Activated T-cell treated with anti-CD3 and anti-CD28 coated beads for 4 hours (primary cell): ENCODE data around the gene DCAF12.

Experiments used
- DNase-seq: peaks from one replicate; pipeline ENCODE4 v3.0.0-alpha.2; 2020

Gene DCAF12

DNA sequence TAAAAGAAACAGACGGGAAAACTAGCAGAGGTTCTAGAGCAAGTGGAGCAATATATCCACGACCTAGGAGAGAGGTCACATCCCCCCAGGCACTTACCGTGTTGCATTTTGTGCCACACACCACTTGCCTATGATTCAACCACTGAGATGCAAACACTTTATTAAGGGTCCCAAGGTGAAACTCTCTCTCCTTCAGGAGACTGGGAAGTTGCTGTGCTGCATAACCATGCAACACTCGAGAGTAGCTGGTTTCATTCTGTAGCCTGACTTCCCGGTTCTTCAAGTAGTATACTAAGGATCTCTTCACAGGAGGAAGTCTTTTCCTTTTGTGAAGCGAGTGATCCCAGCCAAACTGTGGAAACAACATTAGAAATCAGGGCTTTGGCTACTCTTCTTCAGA is 1.6 kb downstream of the DCAF12 start:
- no peak for DNase-seq

- DNase-seq: no peak
These were observed 2.4 kb downstream of the DCAF12 start for GRCh38 chr9:34124099-34124498.

- no peak for DNase-seq
These were observed 2.8 kb downstream of the DCAF12 start for GRCh38 chr9:34123682-34124081.

DNA sequence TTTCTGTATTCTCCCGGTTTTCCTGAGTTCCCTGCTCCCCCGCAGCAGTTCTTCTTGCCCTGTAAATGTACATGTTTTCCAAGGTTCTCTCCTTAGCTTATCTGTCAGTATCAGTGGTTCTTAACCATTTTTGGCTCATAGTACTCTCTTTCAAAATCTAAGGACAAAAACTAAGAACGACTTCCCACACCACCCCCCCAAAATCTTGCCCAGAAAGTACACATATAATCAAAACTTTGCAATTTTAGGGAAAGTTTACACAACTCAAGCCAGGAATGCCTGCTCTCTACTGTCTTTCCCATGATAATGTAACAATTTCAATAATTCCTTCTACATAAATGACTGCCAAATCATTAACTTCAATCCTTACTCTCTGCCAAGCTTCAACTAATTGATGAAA is 4.5 kb downstream of the DCAF12 start:
- DNase-seq: no peak

DNA sequence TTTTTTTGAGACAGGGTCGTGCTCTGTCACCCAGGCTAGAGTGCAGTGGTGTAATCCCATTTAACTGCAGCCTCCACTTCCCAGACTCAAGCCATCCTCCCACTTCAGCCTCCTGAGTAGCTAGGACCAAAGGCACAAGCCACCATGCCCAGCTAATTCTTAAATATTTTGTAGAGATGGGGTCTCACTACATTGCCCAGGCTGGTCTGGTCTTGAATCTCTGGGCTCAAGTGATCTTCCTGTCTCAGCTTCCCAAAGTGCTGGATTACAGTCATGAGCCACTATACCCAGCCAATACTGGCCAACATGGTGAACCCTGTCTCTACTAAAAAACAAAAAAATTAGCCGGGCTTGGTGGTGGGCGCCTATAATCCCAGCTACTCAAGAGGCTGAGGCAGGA is 6.8 kb downstream of the DCAF12 start:
- DNase-seq: no peak

DNA sequence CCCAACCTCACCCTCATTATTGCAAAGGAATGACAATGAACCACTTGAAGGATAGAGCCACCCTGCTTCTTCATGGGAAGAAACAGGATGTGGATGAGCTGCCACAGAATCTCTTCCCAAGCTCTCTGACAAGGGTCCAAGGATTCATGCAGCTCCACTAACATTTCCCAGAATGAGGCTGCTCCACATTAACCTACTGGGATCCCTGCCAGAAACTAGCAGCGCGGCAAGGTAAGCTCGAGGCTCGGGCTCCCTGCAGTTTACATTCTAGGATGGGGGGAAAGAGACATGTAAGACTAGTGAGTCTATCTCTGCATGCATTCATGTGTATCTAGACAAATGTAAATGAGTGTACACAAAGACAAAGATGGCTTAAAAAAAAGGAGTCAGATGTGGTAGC is 12.1 kb downstream of the DCAF12 start:
- no peak for DNase-seq

- no peak for DNase-seq
These were observed 20.4 kb downstream of the DCAF12 start for GRCh38 chr9:34106110-34106509.

DNA sequence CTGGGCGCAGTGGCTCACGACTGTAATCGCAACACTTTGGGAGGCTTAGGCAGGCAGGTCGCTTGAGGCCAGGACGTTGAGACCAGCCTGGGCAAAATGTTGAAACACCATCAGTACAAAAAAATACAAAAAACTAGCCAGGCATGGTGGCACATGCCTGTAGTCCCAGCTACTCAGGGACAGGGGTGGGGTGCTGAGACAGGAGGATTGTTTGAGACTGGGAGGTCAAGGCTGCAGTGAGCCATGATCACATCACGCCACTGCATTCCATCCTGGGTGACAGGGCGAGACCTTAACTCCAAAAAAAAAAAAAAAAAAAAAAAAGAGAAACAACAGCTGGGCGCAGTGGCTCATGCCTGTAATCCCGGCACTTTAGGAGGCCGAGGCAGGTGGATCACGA is 23.7 kb downstream of the DCAF12 start:
- no peak for DNase-seq

GRCh38 chr9:34098307-34098706 is 28.2 kb downstream of the DCAF12 start:
- no peak for DNase-seq

DNA sequence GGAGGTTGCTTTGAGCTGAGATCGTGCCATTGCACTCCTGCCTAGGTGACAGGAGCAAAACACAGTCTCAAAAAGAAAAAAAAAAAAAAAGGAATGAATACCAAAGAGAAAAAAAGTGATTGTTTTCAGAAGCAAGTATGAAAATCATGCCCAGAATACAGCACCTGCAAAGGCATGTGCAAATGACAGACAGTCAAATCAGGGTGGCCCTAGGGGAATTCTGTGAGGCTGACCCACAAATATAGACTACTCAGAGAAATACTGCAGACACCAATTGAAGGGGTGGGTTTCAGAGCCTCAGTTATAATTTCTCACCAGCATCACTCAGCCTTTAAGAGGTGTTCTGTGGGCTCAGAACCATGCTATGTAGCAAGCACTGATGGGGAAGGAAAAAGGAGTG is 28.6 kb downstream of the DCAF12 start:
- no peak for DNase-seq

GRCh38 chr9:34096751-34097150 is 29.7 kb downstream of the DCAF12 start:
- no peak for DNase-seq

- no peak for DNase-seq
These were observed 32.9 kb downstream of the DCAF12 start for GRCh38 chr9:34093578-34093977.

GRCh38 chr9:34089311-34089710 is 37.2 kb downstream of the DCAF12 start:
- DNase-seq: no peak

- DNase-seq: no peak
These were observed 39.1 kb downstream of the DCAF12 start for GRCh38 chr9:34087370-34087769.

DNA sequence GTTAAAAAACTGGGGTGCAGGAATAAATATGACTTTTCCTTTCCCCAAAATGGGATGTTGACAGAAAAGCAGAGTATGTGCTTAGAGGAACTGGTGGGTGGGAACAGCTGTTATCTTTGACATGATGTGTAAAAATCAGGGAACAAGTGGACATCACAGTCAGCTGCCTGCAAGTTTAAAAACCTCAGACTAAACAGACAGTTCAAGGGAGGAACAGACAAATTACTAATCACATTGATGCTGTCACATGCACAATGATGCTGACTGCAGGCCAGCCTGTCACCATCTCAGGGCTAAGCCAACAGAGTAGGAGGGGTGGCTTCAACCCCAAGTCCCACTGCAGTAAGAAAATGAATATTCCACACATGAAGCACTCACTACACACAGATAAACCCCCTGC is 39.6 kb downstream of the DCAF12 start:
- no peak for DNase-seq

DNA sequence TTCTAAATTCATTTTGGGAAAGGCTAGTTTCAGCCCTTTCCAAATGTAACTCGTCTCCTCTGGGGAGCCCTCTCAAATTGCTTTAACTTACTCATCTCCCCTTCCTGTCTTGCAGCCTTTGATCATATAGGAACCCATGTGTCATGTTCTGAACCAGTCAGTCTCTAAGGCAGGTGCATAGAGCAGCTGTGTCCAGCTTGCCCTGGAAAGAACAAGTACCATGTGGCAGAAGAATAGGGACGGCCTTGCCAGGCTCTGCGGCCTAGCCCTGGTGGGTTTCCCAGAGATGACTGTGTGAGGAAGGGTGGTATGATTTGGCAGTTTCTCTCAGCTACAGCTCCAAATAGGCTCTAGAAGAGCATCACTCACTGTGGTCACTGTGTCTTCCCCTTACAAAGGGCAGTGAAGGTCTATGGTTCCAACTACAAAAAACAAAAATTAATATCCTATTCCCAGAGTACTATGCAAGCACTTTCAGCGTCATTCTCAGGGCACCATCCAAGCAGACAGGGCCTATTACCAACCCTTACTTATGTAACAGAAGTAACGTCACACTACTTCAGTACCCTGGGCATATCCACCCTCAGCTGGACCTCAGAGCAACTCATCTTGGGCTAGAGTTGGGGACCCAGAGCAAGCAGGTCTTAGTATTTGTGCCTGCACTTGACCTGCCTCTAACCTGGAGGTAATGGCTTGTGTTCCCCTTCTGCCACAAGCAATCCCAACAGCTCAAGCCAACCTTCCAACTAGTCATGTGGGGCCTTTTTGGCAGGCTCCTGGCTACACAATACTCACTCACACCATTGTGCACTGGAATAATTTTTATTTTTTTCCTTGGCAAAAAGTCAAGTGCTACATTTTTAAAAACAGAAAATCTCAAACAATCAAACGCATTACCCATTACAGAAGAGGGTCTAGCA is 40.7 kb downstream of the DCAF12 start:
- no peak for DNase-seq

DNA sequence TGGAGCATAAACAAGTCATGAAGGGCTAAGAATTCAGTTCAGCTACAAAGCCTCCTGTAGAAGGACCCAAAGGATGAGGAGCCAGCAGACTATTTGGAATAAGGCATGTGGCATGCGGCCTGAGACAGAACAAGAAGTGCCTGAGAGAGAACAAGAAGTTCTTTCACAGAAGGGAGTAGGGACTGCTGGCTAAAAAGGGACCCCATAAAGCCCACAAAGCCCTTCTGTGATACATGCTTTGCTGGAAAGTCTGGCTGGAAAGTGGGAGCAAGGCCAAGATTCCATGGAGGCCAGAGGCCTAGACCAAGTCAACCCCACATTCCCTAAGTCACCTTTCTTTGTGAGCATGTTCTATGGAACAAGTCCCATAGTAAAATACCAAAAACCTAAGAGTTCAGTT is 41.9 kb downstream of the DCAF12 start:
- DNase-seq: no peak

GRCh38 chr9:34079181-34079580 is 47.3 kb downstream of the DCAF12 start:
- no peak for DNase-seq

DNA sequence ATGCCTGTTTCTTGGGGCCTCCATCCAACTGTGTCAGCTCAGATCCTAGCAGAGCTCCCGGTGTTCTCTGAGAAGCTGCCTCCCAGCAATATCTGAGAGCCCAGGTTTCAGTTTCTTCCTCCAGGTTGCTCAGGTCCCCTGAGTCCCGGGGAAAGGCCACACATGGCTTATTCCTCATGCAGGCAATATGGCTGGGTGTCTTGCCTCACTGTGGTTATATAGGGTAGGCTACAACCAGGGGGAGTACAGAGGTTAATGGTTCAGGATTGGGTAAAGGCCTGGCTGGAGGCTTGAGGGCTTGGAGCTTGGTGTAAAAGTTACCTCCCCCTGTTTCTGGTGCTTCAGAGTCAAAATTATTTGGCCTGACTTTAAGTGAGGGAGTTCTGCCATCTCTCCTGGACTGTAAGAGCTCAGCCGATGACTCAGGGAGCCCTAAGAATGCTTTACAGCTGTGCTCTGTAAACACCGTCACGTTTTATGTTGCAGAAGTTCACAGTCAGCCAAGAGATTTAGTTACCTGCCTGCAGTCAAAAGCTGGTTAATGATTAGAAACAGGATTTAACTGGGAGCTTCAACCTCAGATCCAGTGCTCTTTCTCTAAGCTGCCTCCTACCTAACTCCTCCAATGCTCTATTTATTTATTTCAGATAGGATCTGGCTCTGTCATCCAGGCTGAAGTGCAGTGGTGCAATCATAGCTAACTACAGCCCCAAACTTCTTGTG is 53.5 kb downstream of the DCAF12 start:
- DNase-seq: no peak

DNA sequence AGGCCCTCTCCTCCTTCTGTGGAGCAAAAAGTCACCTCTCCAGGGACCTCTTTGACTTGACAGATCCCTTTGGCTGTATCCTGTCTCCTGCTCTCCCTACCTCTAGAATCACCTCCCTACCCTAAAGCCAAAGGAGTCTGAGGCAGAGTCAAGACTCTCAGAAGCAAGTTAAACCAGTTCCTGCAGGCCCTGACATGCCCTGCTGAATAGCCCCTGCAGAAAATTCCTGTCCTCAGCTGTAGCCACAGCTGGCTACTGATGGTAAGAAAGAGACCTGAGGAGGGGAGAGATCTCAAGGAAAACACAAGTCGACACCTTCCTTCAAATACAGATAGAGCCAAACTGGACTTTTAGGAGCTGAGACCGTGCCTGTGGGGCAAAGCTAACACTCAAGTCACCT is 54.1 kb downstream of the DCAF12 start:
- no peak for DNase-seq

DNA sequence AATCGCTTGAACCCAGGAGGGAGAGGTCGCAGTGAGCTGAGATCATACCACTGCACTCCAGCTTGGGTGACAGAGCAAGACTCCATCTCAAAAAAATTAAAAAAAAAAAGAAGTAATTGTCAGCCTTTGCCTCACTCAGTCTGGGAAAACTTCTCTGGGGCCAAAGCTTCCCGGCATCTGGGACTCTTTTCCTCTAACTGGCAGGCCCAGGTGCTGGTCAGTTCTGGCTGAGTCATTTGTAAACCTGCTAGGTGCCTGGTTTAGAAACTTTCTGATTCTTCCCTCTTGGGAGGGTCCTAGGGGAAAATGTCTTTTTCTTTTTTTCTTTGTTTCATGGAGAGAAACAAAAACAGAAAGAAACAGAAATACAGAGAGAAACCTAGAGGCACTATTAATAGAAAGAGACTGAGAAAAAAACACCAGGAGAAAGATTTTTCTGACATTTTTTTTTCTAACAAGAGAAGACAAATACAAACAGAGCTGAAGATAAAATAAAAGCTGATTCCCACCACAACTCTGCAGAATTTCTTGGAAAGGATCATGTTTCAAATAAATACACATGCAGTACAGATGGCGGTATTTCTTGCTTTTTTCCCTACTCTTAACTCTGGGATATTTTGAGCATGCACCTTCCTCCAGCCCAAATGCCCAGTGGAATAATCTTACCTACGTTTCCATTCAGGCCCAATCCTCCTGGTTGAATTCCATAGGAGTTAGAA is 55.7 kb downstream of the DCAF12 start:
- DNase-seq: no peak

GRCh38 chr9:34069831-34070230 is 56.7 kb downstream of the DCAF12 start:
- DNase-seq: no peak

- no peak for DNase-seq
These were observed 61.0 kb downstream of the DCAF12 start for GRCh38 chr9:34065541-34065940.

DNA sequence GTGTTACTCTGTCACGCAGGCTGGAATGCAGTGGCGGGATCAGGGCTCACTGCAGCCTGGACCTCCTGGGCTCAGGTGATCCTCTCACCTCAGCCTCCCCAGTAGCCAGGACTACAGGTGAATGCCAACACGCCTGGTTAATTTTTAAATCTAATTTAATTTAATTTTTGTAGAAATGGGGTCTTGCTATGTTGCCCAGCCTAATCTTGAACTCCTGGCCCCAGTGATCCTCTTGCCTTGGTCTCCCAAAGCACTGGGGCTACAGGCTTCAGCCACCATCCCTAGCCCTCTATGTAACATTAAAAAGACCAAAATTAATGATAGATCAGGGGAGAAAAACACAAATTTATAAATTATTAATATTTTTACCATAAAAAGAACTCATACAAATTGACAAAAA is 66.5 kb downstream of the DCAF12 start:
- no peak for DNase-seq
